T-helper 2 cell (primary cell): ENCODE results near the gene CLN5.
"Not testable (repeated sequence)": the region's sequence is repeated elsewhere in the genome, so short reads cannot be mapped to it uniquely, and the experiment has no call there.

Source experiments
- DNase-seq, 5 experiments: peaks; one replicate each; pipeline versions ENCODE4 v3.0.0 to v3.0.0-alpha.2; 2012 to 2022
- total RNA-seq, 2 donors: gene quantifications; one replicate each; lab custom pipeline; 2026; lab: John Stamatoyannopoulos, UW

Gene CLN5
- total RNA-seq: 15.9 to 41.4 reads per million in 2 donors

- DNase-seq: peak; percentile 90 to 99 (median 94)
These were observed at the start of gene CLN5 for GRCh38 chr13:76991796-76992547. Gene CLN5, plus strand, starts transcription at chr13:76992081. Its CDS starts 18 bp downstream, at chr13:76992099.

- DNase-seq: no peak
These were observed 49.5 kb upstream of the CLN5 start for GRCh38 chr13:76942363-76942762.

- no peak for DNase-seq
These were observed 48.2 kb upstream of the CLN5 start for GRCh38 chr13:76943646-76944045.

GRCh38 chr13:76944456-76944855, 47.4 kb upstream of the CLN5 start:
- DNase-seq: no peak

- DNase-seq: no peak
These were observed 43.7 kb upstream of the CLN5 start, which contains the start of gene ACOD1 for GRCh38 chr13:76948149-76948548. Gene ACOD1, plus strand, starts transcription at chr13:76948511. Its CDS starts 48 bp downstream, at chr13:76948559.

GRCh38 chr13:76950101-76950500, 41.8 kb upstream of the CLN5 start:
- DNase-seq: no peak

GRCh38 chr13:76953968-76954367, 37.9 kb upstream of the CLN5 start:
- DNase-seq: no peak

GRCh38 chr13:76954538-76954937, 37.3 kb upstream of the CLN5 start:
- DNase-seq: no peak

- DNase-seq: no peak
These were observed 36.7 kb upstream of the CLN5 start for GRCh38 chr13:76955193-76955592.

GRCh38 chr13:76955661-76956060, 36.2 kb upstream of the CLN5 start:
- no peak for DNase-seq

- no peak for DNase-seq
These were observed 32.9 kb upstream of the CLN5 start for GRCh38 chr13:76958841-76959432.

GRCh38 chr13:76959734-76960133, 32.1 kb upstream of the CLN5 start:
- DNase-seq: not testable (repeated sequence)

- DNase-seq: no peak
These were observed 26.0 kb upstream of the CLN5 start for GRCh38 chr13:76965759-76966421.

GRCh38 chr13:76967031-76967430, 24.9 kb upstream of the CLN5 start:
- no peak for DNase-seq

- no peak for DNase-seq
These were observed 23.8 kb upstream of the CLN5 start for GRCh38 chr13:76968041-76968440.

GRCh38 chr13:76969488-76970365, 22.2 kb upstream of the CLN5 start:
- DNase-seq: no peak

GRCh38 chr13:76971215-76971614, 20.7 kb upstream of the CLN5 start:
- DNase-seq: no peak

GRCh38 chr13:76971851-76972829, 19.7 kb upstream of the CLN5 start:
- DNase-seq: no peak

GRCh38 chr13:76973920-76974617, 17.8 kb upstream of the CLN5 start:
- no peak for DNase-seq

- DNase-seq: no peak
These were observed 17.3 kb upstream of the CLN5 start for GRCh38 chr13:76974618-76974975.

- no peak for DNase-seq
These were observed 16.0 kb upstream of the CLN5 start for GRCh38 chr13:76975863-76976262.
